GM21576 (cell line): Measurements from ENCODE around the gene KIN.
"Not testable (repeated sequence)": the region's sequence is repeated elsewhere in the genome, so short reads cannot be mapped to it uniquely, and the experiment has no call there.

Experiments
- ATAC-seq: cut with Tn5 transposase; IDR thresholded peaks from one replicate; pipeline ENCODE4 v1.9.1; 2021; ENCODE audit warnings: mild to moderate bottlenecking, moderate library complexity; ENCODE audit not compliant: unreplicated experiment

The KIN gene

GRCh38 chr10:7787857-7788638 is at the start of gene KIN, which contains the start of gene ATP5F1C:
Gene KIN, minus strand, starts transcription at chr10:7787993. Its CDS starts 60 bp downstream, at chr10:7787933.
Gene ATP5F1C, plus strand, starts transcription at chr10:7788177. Its CDS starts 31 bp downstream, at chr10:7788208.
- ATAC-seq = peak; percentile 97

- no peak for ATAC-seq
These were observed 48.8 kb upstream of the KIN start for GRCh38 chr10:7836571-7836970.

GRCh38 chr10:7834262-7834661 is 46.5 kb upstream of the KIN start:
- no peak for ATAC-seq

- ATAC-seq = no peak
These were observed 45.4 kb upstream of the KIN start for GRCh38 chr10:7833210-7833609.

- ATAC-seq = no peak
These were observed 44.3 kb upstream of the KIN start for GRCh38 chr10:7832060-7832459.

- ATAC-seq = no peak
These were observed 41.6 kb upstream of the KIN start for GRCh38 chr10:7829289-7829834.

- ATAC-seq = no peak
These were observed 39.2 kb upstream of the KIN start for GRCh38 chr10:7826971-7827370.

GRCh38 chr10:7824251-7824650 is 36.5 kb upstream of the KIN start:
- no peak for ATAC-seq

GRCh38 chr10:7819121-7819460 is 31.3 kb upstream of the KIN start:
- ATAC-seq = peak; percentile 54

- peak; percentile 85 for ATAC-seq
These were observed 30.7 kb upstream of the KIN start, which contains the start of gene TAF3 for GRCh38 chr10:7818295-7819120. Gene TAF3, plus strand, starts transcription at chr10:7818505. Its CDS starts 205 bp downstream, at chr10:7818710.

- ATAC-seq = peak; percentile 9
These were observed 30.1 kb upstream of the KIN start for GRCh38 chr10:7817984-7818294.

GRCh38 chr10:7817576-7817975 is 29.8 kb upstream of the KIN start:
- ATAC-seq = no peak

- no peak for ATAC-seq
These were observed 25.7 kb upstream of the KIN start for GRCh38 chr10:7813481-7813880.

- not testable (repeated sequence) for ATAC-seq
These were observed 23.9 kb upstream of the KIN start for GRCh38 chr10:7811743-7812142.

- ATAC-seq = no peak
These were observed 23.2 kb upstream of the KIN start for GRCh38 chr10:7811000-7811399.

GRCh38 chr10:7810443-7810842 is 22.6 kb upstream of the KIN start:
- no peak for ATAC-seq

- no peak for ATAC-seq
These were observed 21.0 kb upstream of the KIN start for GRCh38 chr10:7808686-7809267.

- ATAC-seq = no peak
These were observed 16.9 kb upstream of the KIN start for GRCh38 chr10:7804741-7805140.

- ATAC-seq = no peak
These were observed 16.4 kb upstream of the KIN start for GRCh38 chr10:7804216-7804615.

- no peak for ATAC-seq
These were observed 14.8 kb upstream of the KIN start for GRCh38 chr10:7802606-7803005.

- no peak for ATAC-seq
These were observed 9.8 kb upstream of the KIN start for GRCh38 chr10:7797582-7797981.
